Effector memory CD4-positive, alpha-beta T cell (primary cell): ENCODE data around the gene CNTRL.

Source experiments
- DNase-seq, 3 donors: peaks; one replicate each; pipeline ENCODE4 v3.0.0-alpha.2; 2020
- H3K27ac ChIP-seq: 2 replicates; pipeline ENCODE4 v1.7.0; 2013; ENCODE audit warnings: mild to moderate bottlenecking, low read length, moderate library complexity; ENCODE audit not compliant: insufficient read depth, poor library complexity, severe bottlenecking
- H3K27me3 ChIP-seq: replicated peaks from 2 replicates; pipeline ENCODE4 v1.7.0; 2013; ENCODE audit warnings: mild to moderate bottlenecking, low read length; ENCODE audit not compliant: insufficient read depth, control insufficient read depth, poor library complexity, severe bottlenecking
- H3K36me3 ChIP-seq: 2 replicates; pipeline ENCODE4 v1.7.0; 2013; ENCODE audit warnings: mild to moderate bottlenecking, low read length, moderate library complexity; ENCODE audit not compliant: control insufficient read depth, insufficient read depth
- H3K4me1 ChIP-seq: 2 replicates; pipeline ENCODE4 v1.7.0; 2013; ENCODE audit warnings: low read length, mild to moderate bottlenecking; ENCODE audit not compliant: control insufficient read depth, insufficient read depth, poor library complexity, severe bottlenecking
- H3K4me3 ChIP-seq: 2 replicates; pipeline ENCODE4 v1.7.0; 2013; ENCODE audit warnings: low read length, low read depth, mild to moderate bottlenecking; ENCODE audit not compliant: insufficient read depth, poor library complexity, severe bottlenecking
- H3K9me3 ChIP-seq: 2 replicates; pipeline ENCODE4 v1.7.0; 2013; ENCODE audit warnings: mild to moderate bottlenecking, low read length, moderate library complexity; ENCODE audit not compliant: control insufficient read depth

The CNTRL gene

GRCh38 chr9:121048175-121048574 is 26.6 kb upstream of the CNTRL start:
- no peak overlapping the region for H3K27ac ChIP-seq
- H3K4me1 ChIP-seq = no peaks in the 10 kb centered on the region
- no peaks in the 10 kb centered on the region for H3K27me3 ChIP-seq
- DNase-seq = no peak
- no peaks in the 10 kb centered on the region for H3K36me3 ChIP-seq
- no peak overlapping the region for H3K4me3 ChIP-seq
- H3K9me3 ChIP-seq = no peaks in the 10 kb centered on the region

DNA sequence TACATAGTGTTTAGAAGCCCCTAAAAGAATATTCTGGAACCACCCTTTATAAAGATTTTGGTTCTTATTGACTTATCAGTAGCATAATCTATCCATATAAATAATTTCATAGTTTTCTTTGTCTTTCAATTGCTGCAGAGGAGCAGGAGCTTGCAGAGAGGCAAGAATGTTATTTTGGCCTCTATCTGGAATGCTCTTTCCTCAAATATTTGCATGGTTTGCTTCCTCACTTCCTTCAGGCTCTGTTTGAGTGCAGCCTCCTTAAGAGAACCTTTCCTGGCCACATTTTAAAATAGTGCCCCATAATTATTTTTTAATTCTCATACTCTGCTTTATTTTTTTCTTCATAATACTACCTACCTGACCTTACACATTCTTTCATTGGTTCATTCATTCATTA is 26.1 kb upstream of the CNTRL start:
- Histone ChIP-seq H3K27me3 (no peaks in the 10 kb centered on the region), H3K36me3 (no peaks in the 10 kb centered on the region), H3K27ac (no peak overlapping the region), H3K4me1 (no peaks in the 10 kb centered on the region), H3K4me3 (no peak overlapping the region), H3K9me3 (no peaks in the 10 kb centered on the region)
- no peak for DNase-seq

DNA sequence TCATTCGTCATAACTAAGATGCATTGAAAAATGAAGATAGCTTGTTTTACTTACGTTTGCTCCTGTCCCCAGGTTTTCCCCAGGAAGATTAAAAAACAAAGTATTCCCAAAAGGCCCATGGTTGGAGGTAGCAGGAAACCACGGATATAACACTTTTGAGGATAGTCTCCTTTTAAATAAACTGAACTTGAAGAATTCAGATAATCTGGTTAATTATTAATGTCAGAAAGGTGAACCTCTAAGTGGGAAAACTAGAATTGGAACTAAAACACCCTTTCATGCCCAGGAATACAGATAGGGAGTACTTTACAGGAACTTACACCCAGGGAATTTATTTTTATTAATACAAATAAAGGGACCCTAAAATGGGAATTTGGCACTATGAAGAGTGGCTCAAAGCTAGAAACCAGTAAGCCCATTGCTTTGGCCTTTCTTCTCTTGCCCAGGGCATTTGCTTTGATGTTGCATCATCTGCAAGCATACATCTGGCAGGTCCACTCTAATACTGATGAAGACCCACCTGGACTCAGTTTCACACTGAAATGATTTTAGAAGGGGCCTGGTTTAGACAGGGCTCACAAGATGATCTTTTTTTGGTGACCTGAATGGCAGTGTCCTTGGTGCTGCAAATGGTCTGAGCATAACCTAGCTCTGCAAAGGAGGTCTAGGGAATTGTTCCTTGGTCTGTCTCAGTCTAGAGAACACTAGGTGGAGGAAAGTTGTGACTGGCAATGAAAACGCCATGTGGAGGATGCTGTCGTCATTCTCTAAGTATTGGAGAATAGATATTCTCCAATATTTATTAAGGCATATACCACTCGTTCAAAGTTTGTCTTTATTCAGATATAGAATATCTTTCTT is 24.4 kb upstream of the CNTRL start, which contains the start of gene C5:
C5 (minus strand) TSS at position 148 of the 861 bp plus-strand sequence; CDS start at position 119, 29 bp downstream.
- Histone ChIP-seq H3K27me3 (no peaks in the 10 kb centered on the region), H3K27ac (no peak within 1 kb of the TSS), H3K9me3 (no peaks in the 10 kb centered on the region), H3K4me1 (no peaks in the 10 kb centered on the region), H3K36me3 (no peaks in the 10 kb centered on the region), H3K4me3 (no peak within 1 kb of the TSS)
- no peak for DNase-seq

GRCh38 chr9:121053544-121053943 is 21.2 kb upstream of the CNTRL start:
- H3K27me3 ChIP-seq = no peaks in the 10 kb centered on the region
- no peak overlapping the region for H3K27ac ChIP-seq
- DNase-seq = no peak
- no peaks in the 10 kb centered on the region for H3K9me3 ChIP-seq
- no peaks in the 10 kb centered on the region for H3K4me1 ChIP-seq
- H3K36me3 ChIP-seq = no peaks in the 10 kb centered on the region
- no peak overlapping the region for H3K4me3 ChIP-seq

GRCh38 chr9:121055642-121056143 is 19.1 kb upstream of the CNTRL start:
- no peak for DNase-seq
- Histone ChIP-seq H3K27ac (no peak overlapping the region), H3K4me3 (no peak overlapping the region), H3K9me3 (no peaks in the 10 kb centered on the region), H3K27me3 (no peaks in the 10 kb centered on the region), H3K4me1 (peaks cover 5% of the 10 kb centered on the region), H3K36me3 (no peaks in the 10 kb centered on the region)

- no peak for DNase-seq
- Histone ChIP-seq H3K27me3 (no peaks in the 10 kb centered on the region), H3K36me3 (no peaks in the 10 kb centered on the region), H3K4me1 (peaks cover 10% of the 10 kb centered on the region), H3K27ac (no peak overlapping the region), H3K4me3 (no peak overlapping the region), H3K9me3 (no peaks in the 10 kb centered on the region)
These were observed 16.9 kb upstream of the CNTRL start for GRCh38 chr9:121057821-121058220.

DNA sequence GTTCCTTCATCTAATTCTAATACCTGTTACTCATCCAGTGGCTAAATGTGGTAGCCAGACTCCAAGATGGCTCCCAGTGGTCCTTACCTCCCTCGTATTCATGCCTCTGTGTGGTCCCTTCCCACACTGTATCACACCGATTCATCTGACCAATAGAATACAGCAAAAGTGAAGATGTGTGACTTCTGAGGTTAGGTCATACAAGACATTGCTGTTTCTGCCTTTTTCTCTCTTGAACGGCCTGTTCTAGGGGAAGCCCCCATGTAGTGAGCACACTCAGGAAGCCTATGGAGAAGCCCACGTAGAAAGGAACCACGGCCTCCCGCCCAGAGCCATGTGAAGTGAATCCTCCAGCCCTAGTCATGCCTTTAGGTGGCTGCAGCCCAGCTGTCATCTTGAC is 15.2 kb upstream of the CNTRL start:
- Histone ChIP-seq H3K27ac (no peak overlapping the region), H3K27me3 (no peaks in the 10 kb centered on the region), H3K4me3 (no peak overlapping the region), H3K36me3 (no peaks in the 10 kb centered on the region), H3K4me1 (peaks cover 11% of the 10 kb centered on the region), H3K9me3 (no peaks in the 10 kb centered on the region)
- DNase-seq = no peak

- H3K27ac ChIP-seq = no peak overlapping the region
- H3K27me3 ChIP-seq = no peaks in the 10 kb centered on the region
- no peak overlapping the region for H3K4me3 ChIP-seq
- H3K9me3 ChIP-seq = no peaks in the 10 kb centered on the region
- no peak for DNase-seq
- H3K4me1 ChIP-seq = peaks cover 11% of the 10 kb centered on the region
- H3K36me3 ChIP-seq = no peaks in the 10 kb centered on the region
These were observed 14.6 kb upstream of the CNTRL start for GRCh38 chr9:121059998-121060636.

DNA sequence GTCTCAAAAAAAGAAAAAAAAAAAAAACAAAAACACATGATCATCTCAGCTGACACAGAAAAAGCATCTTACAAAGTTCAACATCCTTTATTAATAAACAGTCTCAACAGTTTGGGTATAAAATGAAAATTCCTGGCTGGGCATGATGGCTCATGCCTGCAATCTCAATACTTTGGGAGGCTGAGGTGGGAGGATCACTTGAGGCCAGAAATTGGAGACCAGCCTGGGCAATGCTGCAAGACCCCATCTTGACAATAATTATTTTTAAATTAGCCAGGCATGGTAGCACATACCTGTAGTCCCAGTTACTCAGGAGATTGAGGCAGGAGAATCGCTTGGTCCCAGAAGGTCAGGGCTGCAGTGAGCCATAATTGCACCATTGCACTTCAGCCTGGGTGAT is 7.9 kb upstream of the CNTRL start:
- Histone ChIP-seq H3K4me3 (no peak overlapping the region), H3K9me3 (no peaks in the 10 kb centered on the region), H3K27ac (no peak overlapping the region), H3K27me3 (no peaks in the 10 kb centered on the region), H3K4me1 (peaks cover 6% of the 10 kb centered on the region), H3K36me3 (no peaks in the 10 kb centered on the region)
- no peak for DNase-seq

DNA sequence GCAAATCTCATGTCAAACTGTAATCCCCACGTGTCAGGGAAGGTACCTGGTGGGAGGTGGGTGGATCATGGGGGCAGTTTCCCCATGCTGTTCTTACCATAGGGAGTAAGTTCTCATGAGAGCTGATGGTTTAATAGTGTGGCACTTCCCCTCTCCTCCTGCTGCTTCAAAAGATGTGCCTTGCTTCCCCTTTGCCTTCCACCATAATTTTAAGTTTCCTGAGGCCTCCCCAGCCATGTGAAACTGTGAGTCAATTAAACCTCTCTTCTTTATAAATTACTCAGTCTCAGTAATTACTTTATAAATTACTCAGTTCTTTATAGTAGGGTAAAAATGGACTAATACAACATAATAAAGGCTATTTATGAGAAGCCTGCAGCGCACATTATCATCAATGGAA is 7.1 kb upstream of the CNTRL start:
- Histone ChIP-seq H3K27ac (no peak overlapping the region), H3K4me3 (no peak overlapping the region), H3K36me3 (no peaks in the 10 kb centered on the region), H3K27me3 (no peaks in the 10 kb centered on the region), H3K9me3 (no peaks in the 10 kb centered on the region), H3K4me1 (peaks cover 3% of the 10 kb centered on the region)
- DNase-seq = no peak
